Gastrocnemius medialis (tissue), 4 donors: Measurements from ENCODE around the gene GSK3B. TPM values are rescaled to one million over a fixed set of nuclear protein-coding genes. Genes with fewer than 3 reads are reported as not detected.

Experiments
- ATAC-seq, 2 donors: fragments of 150-250 bp; one replicate each; pipeline ENCODE4 v1.9.1; 2016
- DNase-seq, 2 donors: peaks; one replicate each; pipeline ENCODE4 v3.0.0-alpha.2; 2019
- H3K27ac ChIP-seq, 4 donors: fragments of 200-600 bp; sonication (generic); 1 replicate in 1 of 4; 2 replicates in 3 of 4; pipeline ENCODE4 v1.5.1; 2016 to 2018; ENCODE audit warnings: mild to moderate bottlenecking in 2 of 4, moderate library complexity in 1 of 4
- H3K27me3 ChIP-seq, 3 donors: fragments of 200-600 bp; sonication (generic) in 2 of 3; 1 replicate in 1 of 3; 2 replicates in 2 of 3; pipeline versions ENCODE4 v1.5.1 to v1.6.0; 2016 to 2019; ENCODE audit warnings: mild to moderate bottlenecking in 1 of 3, moderate library complexity in 1 of 3
- H3K36me3 ChIP-seq, 2 donors: fragments of 200-600 bp; sonication (generic) in 1 of 2; one replicate each; pipeline ENCODE4 v1.5.1; 2017 to 2018
- H3K4me1 ChIP-seq, 2 donors: fragments of 200-600 bp; sonication (generic) in 1 of 2; one replicate each; pipeline ENCODE4 v1.5.1; 2016 to 2017; ENCODE audit warnings: mild to moderate bottlenecking in 2 of 2
- H3K4me3 ChIP-seq, 4 donors: fragments of 200-600 bp; sonication (generic) in 3 of 4; 1 replicate in 1 of 4; 2 replicates in 3 of 4; pipeline ENCODE4 v1.5.1; 2016 to 2019; ENCODE audit warnings: mild to moderate bottlenecking in 2 of 4
- H3K9me3 ChIP-seq, 3 donors: fragments of 200-600 bp; sonication (generic) in 2 of 3; 1 replicate in 1 of 3; 2 replicates in 2 of 3; pipeline ENCODE4 v1.5.1; 2016 to 2019
- POLR2A ChIP-seq, 2 donors: fragments of 450-650 bp; IDR thresholded peaks; one replicate each; pipeline ENCODE4 v1.6.1; 2017; ENCODE audit warnings: antibody characterized with exemption in 2 of 2, mild to moderate bottlenecking in 2 of 2, moderate library complexity in 2 of 2
- in situ Hi-C, 4 donors: fragments of 200-750 bp; cut with MboI; loops; one replicate each; pipeline versions ENCODE4 v1.15.0 to v1.8.0; 2017; ENCODE audit warnings: low sequenced_read_pairs in 4 of 4
- intact Hi-C: fragments of 100-400 bp; cut with DNase I; formaldehyde crosslinking; loops from one replicate; pipeline ENCODE4 v1.15.1; 2023; ENCODE audit warnings: low total_unique reads
- total RNA-seq, 4 donors: library from RNA; depleted of rRNA; stranded (reverse); fragments of >200 nt; gene quantifications; one replicate each; pipeline versions ENCODE4 v1.1.0 to v1.2.3, GENCODE V29; 2016
- TF ChIP-seq, protein P1 (sequence below), 5 experiments: fragments of 450-650 bp in 3 of 5; fragments of 200-600 bp in 2 of 5; sonication (generic) in 2 of 5; IDR thresholded peaks in 4 of 5; conservative IDR thresholded peaks in 1 of 5; 1 replicate in 4 of 5; 2 replicates in 1 of 5; pipeline ENCODE4 v1.5.1; 2016 to 2019; ENCODE audit warnings: antibody characterized with exemption in 5 of 5, mild to moderate bottlenecking in 3 of 5, moderate library complexity in 3 of 5

Gene GSK3B
- total RNA-seq, 4 donors from 2014 or later, result 30.7 to 47.4 (median 35.4) TPM

DNA sequence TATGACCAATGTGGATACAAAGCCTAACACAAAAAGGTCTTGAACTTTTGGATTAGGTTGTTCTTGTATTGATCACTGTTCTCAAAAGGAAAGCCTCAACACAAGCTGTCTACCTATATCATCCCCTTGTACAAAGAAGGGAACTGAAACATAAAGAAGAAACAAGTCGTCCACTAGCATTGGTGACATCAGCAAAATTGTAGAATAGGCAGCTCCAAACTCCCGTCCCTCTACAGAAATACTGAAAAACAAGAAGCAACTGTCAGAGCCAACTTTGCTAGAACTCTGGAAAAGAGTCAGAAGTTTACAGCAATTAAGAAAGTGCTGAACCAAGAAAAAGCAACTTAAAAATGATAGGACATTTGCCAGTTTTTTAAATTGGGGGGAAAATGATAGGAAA is 319.8 kb downstream of the GSK3B start:
- DNase-seq (no peak), ATAC-seq (no peak)
- intact Hi-C loops, result no loop called here
- no peaks in the 10 kb centered on the region for H3K27me3 ChIP-seq
- no peaks in the 10 kb centered on the region for H3K36me3 ChIP-seq
- H3K4me3 ChIP-seq, result no peak overlapping the region
- in situ Hi-C loops, result no loop called here
- no peak for TF ChIP-seq POLR2A (IDR thresholded peaks at IDR 0.05)
- TF ChIP-seq, protein P1, sequence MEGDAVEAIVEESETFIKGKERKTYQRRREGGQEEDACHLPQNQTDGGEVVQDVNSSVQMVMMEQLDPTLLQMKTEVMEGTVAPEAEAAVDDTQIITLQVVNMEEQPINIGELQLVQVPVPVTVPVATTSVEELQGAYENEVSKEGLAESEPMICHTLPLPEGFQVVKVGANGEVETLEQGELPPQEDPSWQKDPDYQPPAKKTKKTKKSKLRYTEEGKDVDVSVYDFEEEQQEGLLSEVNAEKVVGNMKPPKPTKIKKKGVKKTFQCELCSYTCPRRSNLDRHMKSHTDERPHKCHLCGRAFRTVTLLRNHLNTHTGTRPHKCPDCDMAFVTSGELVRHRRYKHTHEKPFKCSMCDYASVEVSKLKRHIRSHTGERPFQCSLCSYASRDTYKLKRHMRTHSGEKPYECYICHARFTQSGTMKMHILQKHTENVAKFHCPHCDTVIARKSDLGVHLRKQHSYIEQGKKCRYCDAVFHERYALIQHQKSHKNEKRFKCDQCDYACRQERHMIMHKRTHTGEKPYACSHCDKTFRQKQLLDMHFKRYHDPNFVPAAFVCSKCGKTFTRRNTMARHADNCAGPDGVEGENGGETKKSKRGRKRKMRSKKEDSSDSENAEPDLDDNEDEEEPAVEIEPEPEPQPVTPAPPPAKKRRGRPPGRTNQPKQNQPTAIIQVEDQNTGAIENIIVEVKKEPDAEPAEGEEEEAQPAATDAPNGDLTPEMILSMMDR (IDR thresholded peaks at IDR 0.05 in 4 of 5, conservative IDR thresholded peaks at IDR 0.05 in 1 of 5), result no peak
- H3K9me3 ChIP-seq, result no peaks in the 10 kb centered on the region
- H3K27ac ChIP-seq, result no peak overlapping the region
- H3K4me1 ChIP-seq, result no peaks in the 10 kb centered on the region

Other genes with a start within 250 kb of the GSK3B start
- gene GPR156, start 190.8 kb upstream of the GSK3B start, total RNA-seq, result under 1 TPM in 1 of 4 donors, not detected in 3; 0.18 TPM